Naive thymus-derived CD8-positive, alpha-beta T cell (primary cell): Measurements from ENCODE around the gene ABT1. TPM values are rescaled to one million over a fixed set of nuclear protein-coding genes. Genes with fewer than 3 reads are reported as not detected.

Experiments
- ATAC-seq, 2 donors: fragments of 150-1000 bp; cut with Tn5 transposase in 1 of 2; sonication (Bioruptor Pico), chemical (Tn5 transposase) in 1 of 2; 1 replicate in 1 of 2; 2 replicates in 1 of 2; pipeline ENCODE4 v1.10.0; 2021; ENCODE audit warnings: mild to moderate bottlenecking in 2 of 2, moderate library complexity in 2 of 2
- POLR2A ChIA-PET: fragments of 350-600 bp; sonication (Branson Sonifier 250); formaldehyde crosslinking; loops from one replicate; lab custom pipeline; 2021; ENCODE audit warnings: antibody characterized with exemption; lab: Charles Lee
- DNase-seq, 10 donors: peaks; one replicate each; pipeline versions ENCODE4 v3.0.0 to v3.0.0-alpha.2; 2020 to 2022
- H3K27ac Mint-ChIP-seq, 10 donors: one replicate each; pipeline ENCODE4 v1.8.0; 2020 to 2022; ENCODE audit warnings: mild to moderate bottlenecking in 10 of 10, mixed read lengths in 10 of 10, moderate library complexity in 4 of 10, inconsistent platforms in 1 of 10
- H3K27me3 Mint-ChIP-seq, 5 donors: one replicate each; pipeline ENCODE4 v1.8.0; 2021 to 2022; ENCODE audit warnings: mixed read lengths in 5 of 5
- H3K36me3 Mint-ChIP-seq, 3 donors: one replicate each; pipeline ENCODE4 v1.8.0; 2020 to 2022; ENCODE audit warnings: mixed read lengths in 3 of 3, mild to moderate bottlenecking in 2 of 3, inconsistent platforms in 1 of 3
- H3K4me1 Mint-ChIP-seq, 4 donors: one replicate each; pipeline ENCODE4 v1.8.0; 2021 to 2022; ENCODE audit warnings: mixed read lengths in 4 of 4
- H3K4me3 Mint-ChIP-seq, 10 donors: one replicate each; pipeline ENCODE4 v1.8.0; 2020 to 2022; ENCODE audit warnings: mild to moderate bottlenecking in 10 of 10, mixed read lengths in 10 of 10, moderate library complexity in 6 of 10, inconsistent platforms in 1 of 10
- H3K9me3 Mint-ChIP-seq, 9 donors: one replicate each; pipeline ENCODE4 v1.8.0; 2020 to 2022; ENCODE audit warnings: mixed read lengths in 9 of 9, mild to moderate bottlenecking in 3 of 9, inconsistent platforms in 1 of 9, moderate library complexity in 1 of 9
- polyA plus RNA-seq, 3 donors: library from polyadenylated mRNA; unstranded; fragments of 300-500 nt; fragmentation: Illumina TruSeq; gene quantifications; one replicate each; pipeline ENCODE4 v1.2.3, GENCODE V29; 2021
- total RNA-seq, 8 experiments: library from RNA in 2 of 8; stranded (reverse) in 2 of 8; gene quantifications; one replicate each; pipeline ENCODE4 v1.2.3 and lab custom pipeline; 2021 to 2026

ABT1 gene
- total and polyA plus RNA-seq, 5 experiments from 2014 or later, result 36.7 to 43.6 (median 41.8) TPM

DNA sequence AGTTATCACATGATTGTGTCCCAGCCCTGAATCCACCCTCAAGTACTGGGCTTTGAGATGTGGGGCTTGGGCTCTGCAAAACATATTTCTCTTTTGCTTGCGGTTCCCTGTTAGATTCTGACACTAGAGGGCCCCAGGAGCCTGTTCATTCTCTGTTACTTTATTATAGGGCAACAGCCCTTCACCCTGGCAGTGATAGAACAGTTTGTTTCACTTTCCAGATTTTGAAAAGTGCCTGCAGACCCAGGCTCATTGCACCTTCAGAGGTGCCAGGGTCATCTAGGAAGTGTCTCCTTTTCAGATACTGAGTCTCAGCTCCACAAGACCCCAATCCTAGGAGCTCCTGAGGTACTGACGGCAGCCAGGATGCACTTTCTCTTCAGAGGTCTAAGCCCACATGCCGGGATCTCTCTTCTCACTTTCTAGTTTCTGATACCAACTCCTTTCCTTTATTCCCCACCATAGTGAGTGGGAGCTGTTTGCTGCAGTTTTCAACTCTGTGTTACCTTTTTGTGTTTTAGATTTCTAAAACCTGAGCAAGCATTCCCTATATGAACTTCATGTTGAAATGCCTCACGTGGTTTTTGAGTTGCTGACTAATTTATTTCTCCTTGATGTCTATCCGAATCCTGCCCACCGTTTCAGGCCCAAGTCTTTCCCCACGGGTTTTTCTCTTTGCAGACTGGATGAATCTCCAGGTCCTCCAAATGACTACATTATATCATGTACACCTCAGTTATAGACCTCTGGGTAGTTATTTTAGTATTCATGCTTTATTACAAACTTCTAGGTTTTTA lies 10.9 kb downstream of the ABT1 start:
- peak overlapping the region in 8 of 10 donors; percentile 19 to 71 (median 44) for H3K4me3 Mint-ChIP-seq
- DNase-seq (peak in 9 of 10 donors; percentile 30 to 78 (median 60)), ATAC-seq (peak; percentile 96 to 98)
- H3K27me3 Mint-ChIP-seq, result peaks cover 0 to under 1% (median 0%) of the 10 kb centered on the region in 5 donors
- H3K27ac Mint-ChIP-seq, result peak overlapping the region in 7 of 10 donors; percentile 9 to 72 (median 37)
- H3K4me1 Mint-ChIP-seq, result peaks cover 7 to 13% (median 9%) of the 10 kb centered on the region in 4 donors
- H3K36me3 Mint-ChIP-seq, result no peaks in the 10 kb centered on the region
- no peaks in the 10 kb centered on the region for H3K9me3 Mint-ChIP-seq
- POLR2A ChIA-PET, result no interaction called here

DNA sequence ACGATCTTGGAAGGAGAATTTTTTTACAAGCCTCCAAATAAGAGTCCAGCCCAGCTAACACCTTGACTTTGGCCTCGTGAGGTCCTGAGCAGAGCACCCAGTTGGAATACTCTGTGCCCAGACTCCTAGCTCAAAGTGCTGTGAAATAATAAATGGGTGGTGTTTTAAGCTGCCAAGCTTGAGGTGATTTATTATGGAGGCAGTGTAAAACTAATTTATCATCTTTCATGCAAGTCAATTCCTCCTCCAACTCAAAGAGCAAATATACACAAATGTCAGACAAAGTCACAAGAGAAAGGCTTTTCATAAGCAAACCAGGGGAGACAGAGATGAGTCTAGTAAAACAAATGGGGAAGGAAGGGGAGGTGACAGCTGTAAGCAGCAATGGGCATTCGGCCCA lies 12.7 kb downstream of the ABT1 start:
- H3K27me3 Mint-ChIP-seq, result peaks cover 2 to 19% (median 7%) of the 10 kb centered on the region in 5 donors

DNA sequence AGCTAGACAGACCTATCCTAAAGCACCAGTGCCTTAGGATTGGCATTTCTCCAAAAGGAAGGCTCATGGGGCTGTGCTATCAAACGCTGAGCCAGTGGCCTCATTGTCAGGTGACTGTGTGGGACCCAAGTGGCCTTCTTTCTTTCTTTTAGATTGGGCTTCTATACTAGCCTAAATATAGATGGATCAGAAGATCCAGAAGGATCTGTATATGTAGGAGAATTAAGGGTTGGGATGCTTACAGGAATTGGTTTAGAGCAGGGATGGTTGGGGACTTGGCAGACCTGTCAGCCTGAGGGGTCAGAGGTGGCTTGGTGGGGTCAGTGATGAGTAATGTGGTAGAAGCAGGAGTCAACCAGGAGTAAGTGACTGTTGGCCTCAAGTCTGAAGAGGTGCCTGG lies 14.8 kb downstream of the ABT1 start:
- POLR2A ChIA-PET, result no interaction called here
- H3K27ac Mint-ChIP-seq, result peak overlapping the region in 2 of 10 donors; percentile 22 to 75
- peaks cover 0 to 6% (median 0%) of the 10 kb centered on the region in 9 donors for H3K9me3 Mint-ChIP-seq
- no peak for DNase-seq
- peaks cover 15 to 40% (median 20%) of the 10 kb centered on the region in 5 donors for H3K27me3 Mint-ChIP-seq
- peaks cover 0 to 7% (median 6%) of the 10 kb centered on the region in 3 donors for H3K36me3 Mint-ChIP-seq
- peak overlapping the region in 1 of 10 donors; percentile 36 for H3K4me3 Mint-ChIP-seq
- ATAC-seq, result no peak
- peaks cover 15 to 37% (median 25%) of the 10 kb centered on the region in 4 donors for H3K4me1 Mint-ChIP-seq

More for the DNA sequence above, 12.7 kb downstream of the ABT1 start:
- DNase-seq, result no peak
- H3K36me3 Mint-ChIP-seq, result no peaks in the 10 kb centered on the region
- H3K4me3 Mint-ChIP-seq, result no peak overlapping the region
- H3K27ac Mint-ChIP-seq, result peak overlapping the region in 2 of 10 donors; percentile 2 to 26
- H3K9me3 Mint-ChIP-seq, result no peaks in the 10 kb centered on the region
- ATAC-seq, result no peak
- POLR2A ChIA-PET, result no interaction called here
- H3K4me1 Mint-ChIP-seq, result peaks cover 13 to 31% (median 20%) of the 10 kb centered on the region in 4 donors

DNA sequence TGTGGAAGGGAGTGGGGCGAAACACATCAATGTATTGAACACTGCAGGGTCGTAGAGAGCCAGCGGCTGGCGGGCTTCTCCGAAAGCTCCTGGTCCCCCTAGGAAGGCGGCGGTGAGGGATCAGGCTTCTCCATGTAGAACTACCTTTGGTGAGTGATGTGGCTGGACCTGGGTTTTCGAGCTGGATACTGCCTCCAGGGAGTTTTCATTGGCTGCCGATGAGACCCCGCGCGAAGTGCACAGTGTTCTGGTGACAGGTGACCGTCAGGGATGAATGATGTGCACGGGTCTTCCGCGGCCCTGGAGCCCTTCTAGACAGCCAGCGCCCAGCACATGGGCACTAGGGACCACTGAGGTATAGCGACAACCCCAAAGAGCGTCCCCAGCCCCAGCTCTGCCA lies 16.4 kb downstream of the ABT1 start:
- Mint-ChIP-seq H3K9me3 (peaks cover 0 to 6% (median 0%) of the 10 kb centered on the region in 9 donors), H3K4me1 (peaks cover 10 to 29% (median 16%) of the 10 kb centered on the region in 4 donors), H3K27ac (peak overlapping the region in 3 of 10 donors; percentile 23 to 59 (median 48)), H3K36me3 (peaks cover 0 to 7% (median 6%) of the 10 kb centered on the region in 3 donors), H3K27me3 (peaks cover 16 to 40% (median 20%) of the 10 kb centered on the region in 5 donors), H3K4me3 (peak overlapping the region in 9 of 10 donors; percentile 80 to 90 (median 84))
- POLR2A ChIA-PET, result interaction anchor here (0.6 kb wide), 1 partner anchor 159 kb away, joined by 4 read pairs; no protein-coding TSS in a partner anchor
- peak in 1 of 2 donors; percentile 26 for ATAC-seq
- no peak for DNase-seq

DNA sequence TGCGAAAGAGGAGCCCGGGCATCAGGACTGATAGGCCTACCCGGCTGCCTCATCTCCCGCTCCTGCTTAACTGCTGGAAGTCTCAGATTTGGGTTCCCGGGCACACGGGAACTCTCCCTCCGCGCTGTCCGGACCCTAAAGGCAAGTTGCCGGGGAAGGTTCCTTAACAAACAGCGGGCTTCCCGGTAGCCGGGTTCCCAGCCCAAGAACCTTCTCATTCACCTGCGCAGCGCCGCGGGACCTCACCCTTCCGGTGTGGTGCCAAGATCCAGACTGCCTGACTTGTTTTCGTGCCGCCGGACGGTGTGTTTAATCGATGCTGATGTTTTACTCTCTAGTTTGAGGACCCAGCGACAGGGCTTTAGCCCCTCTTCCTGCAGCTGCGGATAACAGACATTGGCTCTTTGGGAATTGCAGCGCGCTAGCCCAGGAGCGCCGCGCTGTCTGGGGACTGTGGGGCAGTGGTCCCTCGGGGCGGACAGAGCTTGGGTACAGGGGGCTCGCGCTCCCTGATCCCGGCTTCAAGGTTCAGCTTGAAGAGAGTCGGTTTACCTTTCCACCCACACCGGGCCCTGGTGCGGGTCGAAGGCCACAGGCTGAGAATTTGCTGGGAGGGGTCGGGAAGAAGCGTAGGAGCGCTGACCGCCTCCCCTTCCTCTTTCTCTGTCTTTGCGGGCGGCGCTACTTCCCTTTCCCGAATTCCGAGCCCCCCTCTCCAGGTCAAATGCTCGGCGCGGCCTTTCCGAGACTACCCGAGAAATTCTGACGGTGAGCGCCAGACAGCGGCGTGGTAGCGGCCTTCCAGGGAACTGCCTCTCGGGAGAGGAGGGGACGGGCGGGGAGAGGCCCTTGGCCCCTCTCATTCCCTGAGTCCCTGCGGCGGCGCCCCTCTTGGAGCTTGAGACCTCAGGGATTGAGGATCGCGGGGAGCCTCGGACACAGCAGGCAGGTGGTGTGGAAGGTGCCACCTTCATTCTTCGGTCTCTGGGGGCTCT lies 17.2 kb downstream of the ABT1 start:
- ATAC-seq (peak; percentile 69 to 85), DNase-seq (peak in 5 of 10 donors; percentile 7 to 36 (median 17))
- Mint-ChIP-seq H3K4me1 (peaks cover 10 to 29% (median 16%) of the 10 kb centered on the region in 4 donors), H3K36me3 (peaks cover 0 to 7% (median 6%) of the 10 kb centered on the region in 3 donors), H3K27me3 (peaks cover 17 to 40% (median 20%) of the 10 kb centered on the region in 5 donors), H3K27ac (peak overlapping the region in 6 of 10 donors; percentile 37 to 80 (median 55)), H3K9me3 (peaks cover 0 to 6% (median 0%) of the 10 kb centered on the region in 9 donors), H3K4me3 (peak overlapping the region; percentile 73 to 90 (median 84))
- POLR2A ChIA-PET, result interaction anchor here (1.1 kb wide), 1 partner anchor 41 kb away, joined by 4 read pairs; no protein-coding TSS in a partner anchor

DNA sequence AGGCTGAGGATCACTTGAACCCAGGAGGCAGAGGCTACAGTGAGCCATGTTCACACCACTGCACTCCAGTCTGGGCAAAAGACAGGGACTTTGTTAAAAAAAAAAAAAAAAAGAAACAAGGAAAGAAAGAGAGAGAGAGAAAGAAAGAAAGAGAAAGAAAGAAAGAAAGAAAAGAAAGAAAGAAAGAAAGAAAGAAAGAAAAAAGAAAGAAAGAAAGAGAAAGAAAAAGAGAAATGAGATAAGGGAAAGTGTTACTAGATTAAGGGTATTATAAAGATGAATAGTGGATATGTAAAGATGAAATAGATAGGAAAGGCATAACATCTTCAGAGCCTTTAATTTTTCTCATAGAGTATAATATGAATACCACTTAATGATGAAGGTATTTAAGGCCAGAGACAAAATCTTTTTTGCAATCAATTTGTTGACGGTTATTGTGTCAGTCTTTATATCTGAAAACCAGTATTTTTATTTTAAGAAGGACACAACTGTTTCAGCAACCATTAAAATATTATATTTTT lies 26.6 kb downstream of the ABT1 start:
- Mint-ChIP-seq H3K27ac (no peak overlapping the region), H3K27me3 (peaks cover 3 to 40% (median 4%) of the 10 kb centered on the region in 5 donors), H3K9me3 (peaks cover 0 to 22% (median 11%) of the 10 kb centered on the region in 9 donors), H3K4me3 (no peak overlapping the region), H3K36me3 (peaks cover 0 to 10% (median 4%) of the 10 kb centered on the region in 3 donors), H3K4me1 (no peaks in the 10 kb centered on the region)
- POLR2A ChIA-PET, result no interaction called here
- no peak for ATAC-seq
- DNase-seq, result no peak

DNA sequence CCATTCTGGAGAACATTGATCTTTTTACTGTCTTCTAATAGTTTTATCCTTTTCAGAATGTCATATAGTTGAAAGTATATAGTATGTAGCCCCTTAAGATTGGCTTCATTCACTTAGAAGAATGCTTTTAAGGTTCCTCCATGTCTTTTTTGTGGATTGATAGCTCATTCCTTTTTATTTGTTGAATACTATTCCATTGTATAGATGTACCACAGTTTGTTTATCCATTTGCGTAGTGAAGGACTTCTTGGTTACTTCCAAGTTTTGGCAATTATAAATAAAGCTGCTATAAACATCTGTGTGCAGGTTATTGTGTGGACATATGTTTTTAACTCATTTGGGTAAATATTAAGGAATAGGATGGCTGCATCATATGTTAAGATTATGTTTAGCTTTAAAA lies 27.8 kb downstream of the ABT1 start:
- no peak for DNase-seq
- peaks cover 2 to 40% (median 4%) of the 10 kb centered on the region in 5 donors for H3K27me3 Mint-ChIP-seq

DNA sequence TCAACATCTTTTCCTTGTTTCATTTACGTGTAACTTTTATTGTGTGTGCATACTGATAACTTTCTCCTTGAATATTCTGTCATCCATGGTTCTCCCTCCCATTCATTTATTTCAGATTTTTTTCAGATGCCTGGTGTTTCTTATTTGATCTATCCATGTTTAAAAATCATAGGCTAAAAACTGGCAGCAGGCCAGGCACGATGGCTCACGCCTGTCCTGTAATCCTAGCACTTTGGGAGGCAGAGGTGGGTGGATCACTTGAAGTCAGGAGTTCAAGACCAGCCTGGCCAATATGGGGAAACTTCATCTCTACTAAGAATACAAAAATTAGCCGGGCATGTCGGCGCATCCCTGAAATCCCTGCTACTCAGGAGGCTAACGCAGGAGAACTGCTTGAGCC lies 31.1 kb downstream of the ABT1 start:
- H3K9me3 Mint-ChIP-seq, result peaks cover 0 to 36% (median 14%) of the 10 kb centered on the region in 9 donors
- ATAC-seq, result no peak
- no peak overlapping the region for H3K27ac Mint-ChIP-seq
- POLR2A ChIA-PET, result no interaction called here
- DNase-seq, result no peak
- H3K4me1 Mint-ChIP-seq, result no peaks in the 10 kb centered on the region
- H3K4me3 Mint-ChIP-seq, result no peak overlapping the region
- peaks cover 2 to 26% (median 4%) of the 10 kb centered on the region in 5 donors for H3K27me3 Mint-ChIP-seq
- H3K36me3 Mint-ChIP-seq, result peaks cover 5 to 17% (median 7%) of the 10 kb centered on the region in 3 donors

More for the DNA sequence above, 27.8 kb downstream of the ABT1 start:
- Mint-ChIP-seq H3K36me3 (peaks cover 2 to 13% (median 5%) of the 10 kb centered on the region in 3 donors), H3K27ac (no peak overlapping the region), H3K4me3 (no peak overlapping the region), H3K4me1 (no peaks in the 10 kb centered on the region), H3K9me3 (peaks cover 0 to 28% (median 13%) of the 10 kb centered on the region in 9 donors)
- POLR2A ChIA-PET, result no interaction called here
- ATAC-seq, result no peak

DNA sequence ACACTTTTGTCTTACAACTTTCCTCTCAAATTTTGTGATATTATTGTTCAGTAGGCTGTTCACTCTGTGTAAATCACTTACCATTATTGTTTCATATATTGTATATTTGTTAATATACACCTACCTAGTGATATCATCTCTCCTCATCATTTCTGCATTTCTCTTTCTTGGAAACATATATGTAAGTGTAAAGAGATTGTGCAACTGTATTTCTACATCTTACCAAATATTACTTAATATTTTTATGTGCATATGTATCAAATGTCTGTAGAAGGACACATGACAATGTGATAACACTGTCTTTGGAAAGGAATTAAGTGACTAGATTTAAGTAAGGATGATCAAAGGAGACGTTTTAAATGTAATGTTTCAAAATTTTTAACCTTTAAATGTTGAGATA lies 32.6 kb downstream of the ABT1 start:
- ATAC-seq (no peak), DNase-seq (no peak)
- Mint-ChIP-seq H3K27me3 (peaks cover 2 to 17% (median 4%) of the 10 kb centered on the region in 5 donors), H3K4me1 (no peaks in the 10 kb centered on the region), H3K4me3 (no peak overlapping the region), H3K27ac (no peak overlapping the region), H3K9me3 (peaks cover 0 to 42% (median 13%) of the 10 kb centered on the region in 9 donors), H3K36me3 (peaks cover 12 to 20% (median 13%) of the 10 kb centered on the region in 3 donors)
- POLR2A ChIA-PET, result no interaction called here

DNA sequence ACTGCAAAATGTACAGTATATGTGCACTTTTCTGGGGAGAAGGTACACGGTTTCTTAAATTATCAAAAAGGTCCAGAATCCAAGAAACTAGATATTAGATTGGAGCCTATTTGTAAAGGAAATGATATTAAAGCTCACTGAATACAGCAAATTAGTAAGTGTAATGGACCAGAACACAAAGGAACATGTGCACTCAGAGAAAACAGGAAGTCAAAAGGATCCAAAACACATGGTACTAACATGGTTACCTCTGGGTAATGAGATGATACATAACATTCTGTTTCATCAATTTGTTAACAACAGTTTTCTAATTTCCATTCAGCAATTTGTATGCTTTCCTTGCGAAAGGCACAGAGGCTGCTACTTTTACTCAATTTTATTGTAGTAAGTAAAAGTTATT lies 44.1 kb downstream of the ABT1 start:
- Mint-ChIP-seq H3K27me3 (no peaks in the 10 kb centered on the region), H3K4me1 (peaks cover 0 to 12% (median under 1%) of the 10 kb centered on the region in 4 donors), H3K36me3 (peaks cover 53 to 70% (median 70%) of the 10 kb centered on the region in 3 donors), H3K27ac (no peak overlapping the region), H3K9me3 (peaks cover 27 to 62% (median 49%) of the 10 kb centered on the region in 9 donors), H3K4me3 (no peak overlapping the region)
- DNase-seq (no peak), ATAC-seq (no peak)
- POLR2A ChIA-PET, result no interaction called here

DNA sequence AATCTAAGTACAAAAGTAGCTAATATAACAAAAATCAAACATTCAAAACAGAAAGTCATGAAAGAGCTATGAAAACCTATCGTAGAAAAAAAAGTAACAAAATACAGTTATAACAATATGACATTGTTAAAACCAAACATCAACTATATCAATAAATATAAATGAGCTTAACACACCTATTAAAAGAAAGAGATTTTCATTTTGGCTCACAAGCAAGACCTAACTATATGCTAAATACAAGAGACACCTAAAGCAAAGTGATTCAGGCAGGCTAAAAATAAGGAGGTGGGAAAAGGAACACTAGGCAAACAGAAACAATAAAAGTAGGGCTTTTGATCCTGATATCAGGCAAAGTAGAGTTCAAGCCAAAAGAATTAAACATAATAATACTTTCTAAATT lies 49.3 kb downstream of the ABT1 start:
- ATAC-seq (no peak), DNase-seq (no peak)
- POLR2A ChIA-PET, result no interaction called here
- Mint-ChIP-seq H3K4me3 (no peak overlapping the region), H3K27me3 (no peaks in the 10 kb centered on the region), H3K4me1 (peaks cover 0 to 12% (median 7%) of the 10 kb centered on the region in 4 donors), H3K9me3 (peaks cover 13 to 77% (median 39%) of the 10 kb centered on the region in 9 donors), H3K36me3 (peaks cover 53 to 73% (median 66%) of the 10 kb centered on the region in 3 donors), H3K27ac (no peak overlapping the region)
